Endothelial cell of umbilical vein (primary cell): ENCODE results near the gene DDX54. TPM values are rescaled to one million over a fixed set of nuclear protein-coding genes. Genes with fewer than 3 reads are reported as not detected.

Experiments used
- BruUV-seq: library from RNA; stranded (reverse); fragments of 400-500 nt; replicated peaks from 2 replicates; lab custom pipeline; 2021; lab: Mats Ljungman, UMichigan
- CTCF ChIA-PET: fragments of 300-600, 350-600 bp; sonication (Branson Sonifier 250); formaldehyde crosslinking; loops from one replicate; lab custom pipeline; 2021; ENCODE audit warnings: antibody characterized with exemption, inconsistent platforms; lab: Charles Lee
- POLR2A ChIA-PET: fragments of 300-600, 350-600 bp; sonication (Branson Sonifier 250); formaldehyde crosslinking; loops from one replicate; lab custom pipeline; 2021; ENCODE audit warnings: antibody characterized with exemption, inconsistent platforms; lab: Charles Lee
- DNase-seq: peaks from one replicate; pipeline ENCODE4 v3.0.0-alpha.2; 2011; ENCODE audit warnings: low read depth, low spot score
- FAIRE-seq: peaks from 2 replicates; lab custom pipeline; 2011; peaks lifted over from hg19 to GRCh38; lab: Jason Lieb, UNC
- H2AFZ ChIP-seq: 2 replicates; pipeline ENCODE4 v1.6.0; 2012; ENCODE audit warnings: low read depth, low read length, control low read depth, inconsistent platforms
- H3K27ac ChIP-seq: 2 replicates; pipeline ENCODE4 v1.5.1; 2011; ENCODE audit warnings: low read depth, mild to moderate bottlenecking, control low read depth, low read length, moderate library complexity; ENCODE audit not compliant: insufficient read depth
- H3K27me3 ChIP-seq, 2 experiments: 2 replicates each; pipeline versions ENCODE4 v1.6.0 to v1.6.1; 2011; ENCODE audit warnings: low read length in 2 of 2, mixed read lengths in 1 of 2; ENCODE audit not compliant: control insufficient read depth in 2 of 2, insufficient read depth in 2 of 2
- H3K36me3 ChIP-seq, 2 experiments: 2 replicates in 1 of 2; 3 replicates in 1 of 2; pipeline ENCODE4 v1.5.1; 2011; ENCODE audit warnings: low read length in 2 of 2, mild to moderate bottlenecking in 1 of 2, moderate library complexity in 1 of 2; ENCODE audit not compliant: control insufficient read depth in 2 of 2, insufficient read depth in 2 of 2; ENCODE audit errors: extremely low read depth in 1 of 2
- H3K4me1 ChIP-seq: 3 replicates; pipeline ENCODE4 v1.5.1; 2011; ENCODE audit warnings: mild to moderate bottlenecking, low read length; ENCODE audit not compliant: control insufficient read depth, insufficient read depth; ENCODE audit errors: extremely low read depth
- H3K4me2 ChIP-seq: 2 replicates; pipeline ENCODE4 v1.6.1; 2011; ENCODE audit warnings: low read length, control low read depth, mixed read lengths; ENCODE audit not compliant: insufficient read depth
- H3K4me3 ChIP-seq, 3 experiments: fragments of 200-600 bp in 1 of 3; sonication (generic), shearing (Covaris generic) in 1 of 3; replicated peaks in 1 of 3; 2 replicates each; pipeline ENCODE4 v1.5.1; 2011 to 2016; ENCODE audit warnings: control low read depth in 3 of 3, low read length in 3 of 3, mild to moderate bottlenecking in 2 of 3, inconsistent platforms in 1 of 3, low read depth in 1 of 3, moderate library complexity in 1 of 3; ENCODE audit not compliant: insufficient read depth in 1 of 3
- H3K79me2 ChIP-seq: 2 replicates; pipeline ENCODE4 v1.6.0; 2012; ENCODE audit warnings: low read length, inconsistent platforms; ENCODE audit not compliant: control insufficient read depth, insufficient read depth
- H3K9ac ChIP-seq: replicated peaks from 2 replicates; pipeline ENCODE3; 2011; ENCODE audit warnings: low read length, control low read depth; ENCODE audit not compliant: insufficient read depth; ENCODE audit errors: extremely low read depth
- H3K9me1 ChIP-seq: replicated peaks from 3 replicates; pipeline ENCODE4 v1.6.0; 2011; ENCODE audit warnings: mild to moderate bottlenecking, low read length; ENCODE audit not compliant: control insufficient read depth, insufficient read depth; ENCODE audit errors: extremely low read depth
- H3K9me3 ChIP-seq: replicated peaks from 2 replicates; pipeline ENCODE4 v1.5.1; 2012; ENCODE audit warnings: low read length, inconsistent platforms; ENCODE audit not compliant: control insufficient read depth, insufficient read depth
- H4K20me1 ChIP-seq: replicated peaks from 2 replicates; pipeline ENCODE3; 2011; ENCODE audit warnings: mild to moderate bottlenecking, low read length; ENCODE audit not compliant: control insufficient read depth, insufficient read depth; ENCODE audit errors: extremely low read depth
- CTCF ChIP-seq, 2 donors: IDR thresholded peaks; 1 replicate in 1 of 2; 2 replicates in 1 of 2; pipeline ENCODE4 v1.5.1; 2011; ENCODE audit warnings: low read length in 2 of 2, mild to moderate bottlenecking in 2 of 2, moderate library complexity in 2 of 2, control low read depth in 1 of 2, inconsistent platforms in 1 of 2, low read depth in 1 of 2; ENCODE audit not compliant: insufficient read depth in 1 of 2; ENCODE audit errors: extremely low read depth in 1 of 2
- EZH2 ChIP-seq: IDR thresholded peaks from 2 replicates; pipeline ENCODE4 v1.6.1; 2012; ENCODE audit warnings: borderline replicate concordance, low read depth, mild to moderate bottlenecking, moderate library complexity, low read length, inconsistent platforms; ENCODE audit not compliant: severe bottlenecking
- FOS ChIP-seq: IDR thresholded peaks from 2 replicates; pipeline ENCODE4 v1.6.1; 2011; ENCODE audit warnings: mild to moderate bottlenecking, low read length, moderate library complexity, borderline replicate concordance; ENCODE audit not compliant: insufficient read depth
- GATA2 ChIP-seq: IDR thresholded peaks from 2 replicates; pipeline ENCODE4 v1.7.0; 2011; ENCODE audit warnings: low read depth, mild to moderate bottlenecking, moderate library complexity, mixed read lengths, low read length; ENCODE audit not compliant: insufficient read length, insufficient read depth
- JUN ChIP-seq: IDR thresholded peaks from 2 replicates; pipeline ENCODE4 v1.6.1; 2011; ENCODE audit warnings: borderline replicate concordance, low read depth; ENCODE audit not compliant: insufficient read length, insufficient read depth
- MAX ChIP-seq: IDR thresholded peaks from 2 replicates; pipeline ENCODE4 v1.6.1; 2011; ENCODE audit not compliant: insufficient read depth, insufficient read length
- MYC ChIP-seq: IDR thresholded peaks from one replicate; pipeline ENCODE4 v1.6.1; 2011; ENCODE audit warnings: mild to moderate bottlenecking, low read depth, low read length
- POLR2A ChIP-seq: IDR thresholded peaks from 2 replicates; pipeline ENCODE4 v1.6.1; 2012; ENCODE audit warnings: low read depth, mild to moderate bottlenecking, control low read depth, low read length
- POLR2AphosphoS5 ChIP-seq: IDR thresholded peaks from 2 replicates; pipeline ENCODE4 v1.6.1; 2012; ENCODE audit warnings: low read depth, mild to moderate bottlenecking, control low read depth, low read length, moderate library complexity; ENCODE audit not compliant: insufficient read depth
- dilution Hi-C: fragments of 300-500 bp; cut with MboI; formaldehyde crosslinking; loops from one replicate; pipeline ENCODE4 v1.15.0; 2019; ENCODE audit warnings: low sequenced_read_pairs; ENCODE audit not compliant: extremely low pct_ligation_motif_present
- intact Hi-C: fragments of 100-400 bp; cut with micrococcal nuclease; formaldehyde crosslinking; loops from one replicate; pipeline ENCODE4 v1.10.0; 2022
- polyA plus RNA-seq, 4 experiments: library from polyadenylated mRNA; depleted of rRNA in 3 of 4; stranded (reverse) in 3 of 4; unstranded in 1 of 4; fragments of >200 nt; gene quantifications; 2 replicates each; pipeline versions ENCODE4 v1.2.1 to v1.2.3, GENCODE V29; 2011 to 2012; ENCODE audit warnings: missing spikeins in 1 of 4
- total RNA-seq: library from RNA; stranded (reverse); gene quantifications from 2 replicates; pipeline ENCODE4 v1.2.3, GENCODE V29; 2021

DDX54 gene
- total and polyA plus RNA-seq, 2 donors (not counting 3 experiments of a cell fraction or from before 2014, with no cell fraction given), result 54.1 to 90.0 TPM

GRCh38 chr12:113224955-113225354, 39.7 kb upstream of the DDX54 start:
- H3K27ac ChIP-seq, result no peak overlapping the region
- no peaks in the 10 kb centered on the region for H3K9me1 ChIP-seq
- no peaks in the 10 kb centered on the region for H4K20me1 ChIP-seq
- no peaks in the 10 kb centered on the region for H3K36me3 ChIP-seq
- ChIA-PET CTCF (interaction anchor here (1.4 to 1.6 kb wide), 2 partner anchors 30 to 201 kb away, joined by 3 to 4 read pairs; no protein-coding TSS in a partner anchor), POLR2A (no interaction called here)
- no peak for TF ChIP-seq MYC
- no peak for TF ChIP-seq EZH2
- TF ChIP-seq CTCF (IDR thresholded peaks at IDR 0.05; ENCODE audit: extremely low read depth in 1 of 2, insufficient read depth in 1 of 2, low read depth in 1 of 2, low read length in 2 of 2), result no peak
- TF ChIP-seq GATA2, result no peak
- TF ChIP-seq FOS, result no peak
- no peak for TF ChIP-seq POLR2AphosphoS5
- TF ChIP-seq JUN, result no peak
- TF ChIP-seq MAX, result no peak
- no peak for TF ChIP-seq POLR2A
- DNase-seq (no peak), FAIRE-seq (peak; percentile 33)
- H3K27me3 ChIP-seq, result no peaks in the 10 kb centered on the region
- dilution Hi-C loops, result no loop called here
- no TSS peak for BruUV-seq
- no peak overlapping the region for H3K4me3 ChIP-seq
- H3K79me2 ChIP-seq, result peaks cover 6% of the 10 kb centered on the region
- H3K4me1 ChIP-seq, result peaks cover 42% of the 10 kb centered on the region
- no peak overlapping the region for H3K9ac ChIP-seq
- intact Hi-C loops, result loop anchor here (10.0 kb wide), 1 partner anchor 110 kb away; the partner anchor contains the start of gene SLC8B1
- no peaks in the 10 kb centered on the region for H3K9me3 ChIP-seq
- no peak overlapping the region for H3K4me2 ChIP-seq
- H2AFZ ChIP-seq, result no peak overlapping the region
